ENCODE data around the gene WNT1.
A peak's percentile ranks its signal among the peaks of the same experiment; 100 is the strongest.

WNT1 gene

GRCh38 chr12:48981757-48982157 is 3.6 kb downstream of the WNT1 start:
- no peak for DNase-seq

DNA sequence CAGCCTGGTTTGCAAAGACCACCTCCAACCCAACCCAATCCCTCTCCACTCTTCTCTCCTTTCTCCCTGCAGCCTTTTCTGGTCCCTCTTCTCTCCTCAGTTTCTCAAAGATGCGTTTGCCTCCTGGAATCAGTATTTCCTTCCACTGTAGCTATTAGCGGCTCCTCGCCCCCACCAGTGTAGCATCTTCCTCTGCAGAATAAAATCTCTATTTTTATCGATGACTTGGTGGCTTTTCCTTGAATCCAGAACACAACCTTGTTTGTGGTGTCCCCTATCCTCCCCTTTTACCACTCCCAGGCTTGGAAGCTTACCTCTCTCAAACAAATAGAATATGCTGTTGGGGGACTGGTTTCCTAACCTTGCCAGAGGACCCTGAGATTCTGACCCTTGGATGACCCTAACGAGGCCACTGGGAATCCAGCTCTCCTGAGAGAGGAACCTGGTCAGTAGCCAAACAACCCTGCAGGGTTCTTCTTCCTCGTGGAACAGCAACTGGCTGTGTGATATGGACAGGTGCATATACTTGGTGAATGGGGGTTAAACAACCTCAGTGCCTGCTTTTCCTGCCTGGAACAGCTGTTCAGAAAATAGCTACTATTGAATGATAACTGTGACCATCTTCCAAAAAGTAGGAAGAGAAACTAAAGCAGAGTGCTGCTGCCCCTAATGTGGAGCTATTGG is 4.4 kb downstream of the WNT1 start:
- DNase-seq = no peak

GRCh38 chr12:48985475-48985897 is 7.4 kb downstream of the WNT1 start:
- peak in 1 of 3 experiments; percentile 39 for DNase-seq

DNA sequence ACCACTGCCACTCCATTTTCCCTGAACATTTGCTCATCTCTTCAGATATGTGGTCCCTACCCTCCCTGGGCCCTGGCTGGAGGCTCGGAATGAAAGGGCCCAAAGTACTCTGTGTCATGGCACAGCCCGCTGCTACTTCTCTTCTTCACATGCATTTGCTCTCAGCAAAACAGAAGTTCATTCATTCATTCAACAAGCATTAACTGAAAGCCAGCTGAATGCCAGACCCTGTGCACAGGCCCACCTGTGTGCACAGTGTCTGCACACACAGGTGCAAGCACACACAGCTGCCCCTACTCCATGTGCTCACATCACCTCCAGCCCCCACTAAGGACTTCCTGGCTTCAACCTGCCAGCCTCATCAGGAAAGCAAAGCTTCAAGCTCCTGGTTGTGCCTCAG is 7.8 kb downstream of the WNT1 start:
- no peak for DNase-seq

DNA sequence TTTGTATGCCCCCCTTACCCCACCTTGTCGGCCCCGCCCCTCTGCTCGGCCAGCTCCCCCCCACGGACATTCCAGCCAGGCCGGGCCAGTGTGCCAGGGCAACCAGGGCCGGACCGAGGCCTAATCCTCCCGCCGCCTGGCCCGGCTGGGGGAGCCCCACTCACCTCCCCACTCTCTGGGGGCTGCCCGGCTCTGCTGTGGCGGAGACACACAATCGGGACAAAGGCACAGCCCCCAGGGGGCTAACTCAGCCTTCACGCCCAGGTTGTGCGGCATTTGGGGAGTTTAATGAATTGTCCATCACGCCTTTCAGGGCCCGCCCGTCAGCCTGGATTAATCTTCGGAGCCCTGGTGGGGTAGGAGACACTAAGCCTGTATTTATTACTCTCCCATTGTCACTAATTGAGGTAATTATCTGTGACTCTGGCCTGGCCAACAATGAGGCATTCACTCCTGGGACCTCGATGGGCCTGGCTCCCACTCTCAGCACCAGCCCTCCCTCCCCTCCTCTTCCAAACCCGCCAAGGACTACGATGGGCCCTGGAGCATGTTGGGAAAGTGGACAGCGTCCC is 8.7 kb downstream of the WNT1 start:
- DNase-seq = peak in 2 of 3 experiments; percentile 77 to 90

- peak in 2 of 3 experiments; percentile 46 to 64 for DNase-seq
Measured at GRCh38 chr12:48988030-48988649, 10.0 kb downstream of the WNT1 start.

DNA sequence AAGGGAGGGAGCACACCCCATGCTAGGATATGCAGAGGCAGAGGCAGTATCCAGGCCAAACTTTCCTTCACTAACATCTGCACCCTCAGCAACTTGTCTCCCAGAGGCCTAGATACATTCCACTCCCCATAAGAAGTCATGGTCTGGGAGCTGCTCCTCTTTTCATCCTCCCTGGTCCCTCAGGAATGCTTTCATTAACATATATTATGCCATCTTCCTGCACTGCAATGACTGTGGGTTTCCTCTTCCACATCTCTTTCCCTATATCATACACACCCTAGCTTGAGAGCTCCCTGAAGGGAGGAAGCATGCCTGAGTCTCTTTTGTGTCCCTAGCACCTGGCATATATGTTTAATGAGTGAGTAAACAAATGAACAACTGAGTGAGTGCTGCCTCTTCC is 12.4 kb downstream of the WNT1 start:
- peak in 2 of 3 experiments; percentile 21 to 67 for DNase-seq

- DNase-seq = no peak
Measured at GRCh38 chr12:48991247-48992050, 13.3 kb downstream of the WNT1 start.

DNA sequence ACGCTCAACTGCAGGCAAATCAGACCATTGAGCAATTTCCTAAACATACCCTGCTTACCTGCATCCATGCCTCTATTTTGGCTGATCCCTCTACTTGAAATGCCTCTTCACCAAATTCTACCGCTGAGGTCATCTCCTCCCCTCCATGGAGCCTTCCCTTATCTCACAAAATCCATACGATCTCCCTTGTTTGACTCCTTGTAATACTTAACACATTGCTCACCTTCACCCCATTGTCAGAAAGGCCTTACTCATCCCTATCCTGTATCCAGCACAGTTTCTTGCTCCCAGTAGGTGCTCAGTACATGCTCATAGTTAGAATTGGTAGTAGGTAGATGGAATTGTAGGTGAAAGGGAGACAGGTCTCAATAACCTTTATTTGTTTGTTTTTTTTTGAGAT is 15.7 kb downstream of the WNT1 start:
- DNase-seq = no peak

- no peak for DNase-seq
Measured at GRCh38 chr12:48994224-48995085, 16.3 kb downstream of the WNT1 start.

DNA sequence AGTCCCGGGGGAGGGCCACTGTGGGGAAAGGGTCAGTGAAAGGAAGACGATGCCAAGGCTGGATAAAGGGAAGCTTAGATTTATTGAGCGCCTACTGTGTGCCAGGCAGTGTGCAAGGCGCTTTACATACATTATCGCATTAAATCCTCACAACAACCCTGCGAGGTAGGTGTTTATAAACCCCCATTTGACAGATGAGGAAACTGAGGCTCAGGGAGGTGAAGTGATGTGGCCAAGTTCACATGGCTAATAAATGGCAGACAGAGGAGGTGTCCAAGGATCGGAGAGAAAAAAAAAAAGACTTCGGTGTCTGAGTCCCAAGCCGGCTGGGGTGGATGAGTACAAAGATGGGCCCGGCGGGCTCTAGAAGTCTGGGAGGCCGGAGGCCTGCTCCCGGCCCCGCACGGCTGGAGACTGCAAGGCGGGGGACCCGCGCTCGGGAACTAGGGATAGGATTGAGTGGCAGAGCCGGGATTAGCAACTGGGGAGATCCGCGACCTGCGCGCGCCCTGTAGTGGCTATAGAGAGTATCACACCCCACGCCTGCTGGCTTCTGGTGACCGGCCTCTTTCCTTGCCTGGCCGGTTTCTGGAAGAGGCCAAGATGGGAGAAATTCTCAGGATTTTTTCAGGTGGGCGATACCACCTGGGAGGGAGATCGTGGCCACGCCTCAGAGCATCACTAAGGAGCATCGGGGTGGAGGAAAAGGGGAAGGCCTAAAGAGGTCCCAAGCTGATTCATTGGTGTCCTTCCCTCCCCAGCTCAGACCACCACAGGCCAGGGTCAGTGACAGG is 17.2 kb downstream of the WNT1 start:
- peak; percentile 78 to 90 (median 80) for DNase-seq

- DNase-seq = peak; percentile 75 to 81 (median 81)
Measured at GRCh38 chr12:48996794-48997718, 18.9 kb downstream of the WNT1 start.

- DNase-seq = peak; percentile 25 to 69 (median 65)
Measured at GRCh38 chr12:48997719-48998496, 19.8 kb downstream of the WNT1 start.

DNA sequence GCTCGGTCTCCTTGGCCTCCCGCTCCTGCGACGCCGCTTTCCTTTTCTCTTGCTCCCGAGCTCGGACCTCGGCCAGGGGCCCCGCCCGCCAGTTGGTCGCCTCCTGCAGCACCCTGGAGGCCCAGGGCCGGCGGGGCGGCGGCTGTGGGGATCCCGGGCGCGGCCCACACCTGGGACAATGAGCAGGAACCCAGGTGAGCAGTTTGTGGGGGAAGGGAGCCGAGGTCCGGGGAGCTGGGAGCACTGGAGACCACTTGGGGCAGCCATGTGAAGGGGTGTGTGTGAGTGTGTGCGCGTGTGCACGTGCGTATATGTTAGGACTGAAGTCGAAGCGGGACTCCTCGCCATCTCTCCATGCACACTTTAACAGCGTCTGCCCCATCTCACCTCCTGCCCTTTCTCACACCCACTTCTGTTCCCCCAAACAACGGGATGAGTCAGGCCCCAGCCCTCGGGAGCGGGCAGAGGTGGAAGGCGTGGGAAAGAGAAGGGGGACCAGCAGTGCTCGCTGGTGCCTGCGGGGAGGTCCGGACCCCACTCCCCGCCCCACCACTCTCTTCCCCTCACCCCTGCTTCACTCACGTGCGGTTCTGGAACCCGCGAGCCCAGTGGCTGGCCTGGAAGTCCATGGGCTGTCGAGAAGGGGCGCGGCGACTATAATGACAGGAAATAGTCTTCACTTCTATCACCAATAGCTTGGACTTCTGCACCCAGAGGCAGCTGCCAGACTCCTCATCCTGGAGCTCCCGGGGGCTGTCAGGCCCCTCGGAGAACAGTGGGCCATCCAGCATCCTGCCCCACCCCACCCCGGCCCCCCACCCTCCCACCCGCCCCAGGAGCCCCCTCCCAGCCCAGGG is 20.6 kb downstream of the WNT1 start:
- DNase-seq = peak in 2 of 3 experiments; percentile 56 to 69

GRCh38 chr12:48999371-49000131 is 21.4 kb downstream of the WNT1 start, which contains the start of gene DDN:
Gene DDN (minus strand): TSS chr12:48999375. CDS start chr12:48999287, 88 bp downstream.
- DNase-seq = peak; percentile 20 to 66 (median 58)

- peak in 1 of 3 experiments; percentile 52 for DNase-seq
Measured at GRCh38 chr12:49000346-49000745, 22.2 kb downstream of the WNT1 start.

GRCh38 chr12:49008943-49009342 is 30.8 kb downstream of the WNT1 start:
- DNase-seq = no peak
